AG09309 (cell line): ENCODE results near the gene SLC2A2.
A peak's percentile ranks its signal among the peaks of the same experiment; 100 is the strongest.

ENCODE experiments used
- DNase-seq: peaks from one replicate; pipeline ENCODE4 v3.0.0-alpha.2; 2010; ENCODE audit warnings: low read depth
- H3K4me3 ChIP-seq: 2 replicates; pipeline ENCODE4 v1.5.1; 2011; ENCODE audit warnings: mild to moderate bottlenecking, low read depth, low read length, moderate library complexity; ENCODE audit not compliant: control insufficient read depth
- TF ChIP-seq, protein P1 (sequence below): IDR thresholded peaks from 2 replicates; pipeline ENCODE4 v1.5.1; 2011; ENCODE audit warnings: mild to moderate bottlenecking, low read depth, low read length, inconsistent platforms; ENCODE audit not compliant: insufficient read depth, control insufficient read depth; ENCODE audit errors: missing control alignments

SLC2A2 gene

GRCh38 chr3:170967126-170967525 lies 59.4 kb downstream of the SLC2A2 start:
- TF ChIP-seq, protein P1, sequence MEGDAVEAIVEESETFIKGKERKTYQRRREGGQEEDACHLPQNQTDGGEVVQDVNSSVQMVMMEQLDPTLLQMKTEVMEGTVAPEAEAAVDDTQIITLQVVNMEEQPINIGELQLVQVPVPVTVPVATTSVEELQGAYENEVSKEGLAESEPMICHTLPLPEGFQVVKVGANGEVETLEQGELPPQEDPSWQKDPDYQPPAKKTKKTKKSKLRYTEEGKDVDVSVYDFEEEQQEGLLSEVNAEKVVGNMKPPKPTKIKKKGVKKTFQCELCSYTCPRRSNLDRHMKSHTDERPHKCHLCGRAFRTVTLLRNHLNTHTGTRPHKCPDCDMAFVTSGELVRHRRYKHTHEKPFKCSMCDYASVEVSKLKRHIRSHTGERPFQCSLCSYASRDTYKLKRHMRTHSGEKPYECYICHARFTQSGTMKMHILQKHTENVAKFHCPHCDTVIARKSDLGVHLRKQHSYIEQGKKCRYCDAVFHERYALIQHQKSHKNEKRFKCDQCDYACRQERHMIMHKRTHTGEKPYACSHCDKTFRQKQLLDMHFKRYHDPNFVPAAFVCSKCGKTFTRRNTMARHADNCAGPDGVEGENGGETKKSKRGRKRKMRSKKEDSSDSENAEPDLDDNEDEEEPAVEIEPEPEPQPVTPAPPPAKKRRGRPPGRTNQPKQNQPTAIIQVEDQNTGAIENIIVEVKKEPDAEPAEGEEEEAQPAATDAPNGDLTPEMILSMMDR, result no peak
- H3K4me3 ChIP-seq, result no peak overlapping the region
- no peak for DNase-seq

DNA sequence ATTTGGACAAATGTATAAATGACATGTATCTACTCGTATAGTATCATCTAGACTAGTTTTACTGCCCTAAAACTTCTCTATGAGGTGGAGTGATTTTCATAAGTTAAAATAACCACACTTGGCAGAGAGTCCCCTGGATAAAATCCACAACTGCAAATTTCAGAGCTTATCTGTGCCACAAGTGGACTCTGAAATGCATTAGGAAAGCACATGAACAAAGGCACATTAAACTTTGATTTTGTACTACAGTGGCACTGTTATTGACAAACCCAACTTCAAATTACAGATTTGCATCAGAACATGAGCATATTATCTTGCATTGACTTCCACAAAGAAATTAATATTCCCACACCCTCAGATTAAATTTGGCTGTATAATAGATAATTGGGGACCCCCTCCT lies 60.0 kb downstream of the SLC2A2 start:
- H3K4me3 ChIP-seq, result no peak overlapping the region
- no peak for DNase-seq
- TF ChIP-seq, protein P1, result no peak

- TF ChIP-seq, protein P1, result no peak
- H3K4me3 ChIP-seq, result no peak overlapping the region
- DNase-seq, result no peak
These were observed 64.1 kb downstream of the SLC2A2 start for GRCh38 chr3:170962411-170962810.

DNA sequence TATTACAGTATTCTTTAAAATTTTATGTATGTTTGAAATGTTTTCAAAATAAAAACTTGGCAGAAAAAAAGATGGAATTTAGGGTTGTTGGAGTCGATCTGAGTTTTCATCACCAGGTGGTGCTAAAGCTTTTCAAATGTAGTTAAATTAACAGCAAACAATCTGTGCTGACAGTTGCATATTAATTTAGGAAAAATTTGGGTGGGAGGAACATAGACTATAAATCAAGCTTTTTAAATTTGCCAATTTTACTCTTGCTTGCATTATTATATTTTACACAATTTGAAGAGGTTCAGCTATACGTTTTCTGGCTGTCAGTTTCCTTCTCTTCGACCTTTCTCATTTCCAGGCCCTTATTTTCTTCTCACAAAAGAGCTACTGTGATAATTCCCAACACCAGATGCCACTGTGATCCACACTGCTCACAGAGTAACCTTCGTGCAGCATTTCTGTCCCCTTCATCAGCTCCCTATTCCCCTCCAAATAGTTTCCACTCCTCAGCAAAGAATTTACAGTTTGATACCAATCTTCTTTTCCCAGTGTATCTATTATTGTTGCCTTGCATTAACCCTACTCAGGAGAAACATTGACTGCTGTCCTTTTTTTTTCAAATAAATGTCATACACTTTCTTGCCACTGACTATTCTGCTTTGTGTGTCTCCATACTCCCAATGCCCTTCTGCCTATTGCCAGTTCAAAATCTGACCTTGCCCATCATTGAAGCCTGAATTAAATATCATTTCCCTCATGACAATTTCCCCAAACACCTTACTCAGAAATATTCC lies 64.7 kb downstream of the SLC2A2 start:
- no peak overlapping the region for H3K4me3 ChIP-seq
- no peak for DNase-seq
- TF ChIP-seq, protein P1, result peak; percentile 37

- no peak overlapping the region for H3K4me3 ChIP-seq
- TF ChIP-seq, protein P1, result no peak
- no peak for DNase-seq
These were observed 67.1 kb downstream of the SLC2A2 start for GRCh38 chr3:170959457-170959856.

DNA sequence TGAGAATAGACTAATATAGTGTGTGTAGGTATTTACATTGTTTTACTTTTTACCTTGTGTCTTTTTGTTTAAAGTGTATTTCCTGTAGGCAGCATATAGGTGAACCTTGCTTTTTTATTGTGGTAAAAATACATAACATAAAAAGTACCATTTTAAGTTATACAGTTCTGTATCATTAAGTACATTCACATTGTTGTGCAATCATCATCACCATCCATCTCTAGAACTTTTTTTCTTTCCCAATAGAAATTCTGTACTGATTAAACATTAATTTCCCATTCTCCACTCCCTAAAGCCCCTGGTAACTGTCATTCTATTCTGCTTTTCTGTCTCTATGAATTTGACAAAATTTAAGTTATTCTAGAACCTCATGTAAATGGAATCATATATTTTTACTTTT lies 69.9 kb downstream of the SLC2A2 start:
- DNase-seq, result no peak
- TF ChIP-seq, protein P1, result no peak
- no peak overlapping the region for H3K4me3 ChIP-seq
